ENCODE data around the gene TMC3.

GRCh38 chr15:81296186-81296585, 77.8 kb downstream of the TMC3 start:
- no peak for TF ChIP-seq TCF7L2 (IDR thresholded peaks at IDR 0.05; ENCODE audit: low read depth, low read length)
- TF ChIP-seq MYC (IDR thresholded peaks at IDR 0.05; ENCODE audit: low read depth, low read length), result no peak
- TF ChIP-seq MYC (CRISPR knock-in tag; IDR thresholded peaks at IDR 0.05; ENCODE audit: borderline replicate concordance, low read depth), result no peak
- TF ChIP-seq ZC3H4 (CRISPR knock-in tag; IDR thresholded peaks at IDR 0.05; ENCODE audit: borderline replicate concordance), result no peak
- no peak for TF ChIP-seq CC2D1A (IDR thresholded peaks at IDR 0.05)
- no peak for TF ChIP-seq CTCF (IDR thresholded peaks at IDR 0.05 in 2 of 3, conservative IDR thresholded peaks at IDR 0.05 in 1 of 3; ENCODE audit: insufficient read depth in 2 of 3, low read depth in 1 of 3, low read length in 3 of 3)
- TF ChIP-seq BHLHE40 (IDR thresholded peaks at IDR 0.05; ENCODE audit: low read length), result no peak
- no peak for TF ChIP-seq CCAR2 (IDR thresholded peaks at IDR 0.05; ENCODE audit: low read depth, low read length)
